ENCODE results near the gene LRRC4C. TPM values are rescaled to one million over a fixed set of nuclear protein-coding genes. Genes with fewer than 3 reads are reported as not detected.

LRRC4C gene
- total RNA-seq, 1 experiment from 2014 or later: 0.15 TPM

- no TSS peak for BruUV-seq (replicated peaks)
- H3K27me3 ChIP-seq (ENCODE audit: control insufficient read depth, insufficient read depth, low read length): no peaks in the 10 kb centered on the region
- H3K27ac ChIP-seq (ENCODE audit: low read length): no peak overlapping the region
- ChIA-PET POLR2A (no interaction called here), CTCF (no interaction called here)
- H3K9me3 ChIP-seq (ENCODE audit: control insufficient read depth, insufficient read depth, low read depth, low read length): no peaks in the 10 kb centered on the region; the same call in 1 of the 2 replicates
- intact Hi-C loops (cut with micrococcal nuclease; ENCODE audit: unreplicated experiment): no loop called here
- no peak for DNase-seq (ENCODE audit: low read depth, low spot score)
- no peak for ATAC-seq
- no peaks in the 10 kb centered on the region for H3K4me1 ChIP-seq (ENCODE audit: control insufficient read depth, insufficient read depth, low read length)
- no peaks in the 10 kb centered on the region for H3K36me3 ChIP-seq (ENCODE audit: control insufficient read depth, insufficient read depth, low read length)
- in situ Hi-C loops (cut with HindIII; ENCODE audit: low pct_unique_long_range_greater_than_20kb, low sequenced_read_pairs): no loop called here
- TF ChIP-seq SIN3A (IDR thresholded peaks at IDR 0.05; ENCODE audit: borderline replicate concordance, insufficient read depth, low read depth, low read length) (no peak), TCF7L2 (IDR thresholded peaks at IDR 0.05; ENCODE audit: low read depth, low read length) (no peak), POLR2AphosphoS5 (IDR thresholded peaks at IDR 0.05; ENCODE audit: low read depth, low read length) (no peak), CTCF (IDR thresholded peaks at IDR 0.05) (no peak)
- no peak overlapping the region for H3K4me3 ChIP-seq (ENCODE audit: low read depth in 2 of 2, low read length in 2 of 2)
Measured at GRCh38 chr11:40338739-40339138, 1120.7 kb downstream of the LRRC4C start.

- Histone ChIP-seq H3K36me3 (ENCODE audit: control insufficient read depth, insufficient read depth, low read length) (no peaks in the 10 kb centered on the region), H3K27ac (ENCODE audit: low read length) (0 out of 2 replicates have a peak overlapping the region, but pooled peaks have one; percentile 7), H3K27me3 (ENCODE audit: control insufficient read depth, insufficient read depth, low read length) (no peaks in the 10 kb centered on the region), H3K4me1 (ENCODE audit: control insufficient read depth, insufficient read depth, low read length) (no peaks in the 10 kb centered on the region), H3K4me3 (ENCODE audit: low read depth in 2 of 2, low read length in 2 of 2) (no peak overlapping the region), H3K9me3 (ENCODE audit: control insufficient read depth, insufficient read depth, low read depth, low read length) (no peaks in the 10 kb centered on the region; the same call in 1 of the 2 replicates)
- POLR2A ChIA-PET: no interaction called here
- DNase-seq (ENCODE audit: low read depth, low spot score): no peak
- TF ChIP-seq TCF7L2 (IDR thresholded peaks at IDR 0.05; ENCODE audit: low read depth, low read length) (no peak), REST (IDR thresholded peaks at IDR 0.05; ENCODE audit: insufficient read depth in 1 of 2, low read depth in 2 of 2, low read length in 1 of 2) (no peak), CTCF (IDR thresholded peaks at IDR 0.05) (no peak), POLR2AphosphoS5 (IDR thresholded peaks at IDR 0.05; ENCODE audit: low read depth, low read length) (no peak), SIN3A (IDR thresholded peaks at IDR 0.05; ENCODE audit: borderline replicate concordance, insufficient read depth, low read depth, low read length) (no peak)
- in situ Hi-C loops (cut with HindIII; ENCODE audit: low pct_unique_long_range_greater_than_20kb, low sequenced_read_pairs): no loop called here
- intact Hi-C loops (cut with micrococcal nuclease; ENCODE audit: unreplicated experiment): no loop called here
- ATAC-seq: no peak
- no TSS peak for BruUV-seq (replicated peaks)
- CTCF ChIA-PET: no interaction called here
Measured at GRCh38 chr11:40338062-40338461, 1121.4 kb downstream of the LRRC4C start.

Measured in Panc1 (cell line).